Liver (tissue), 9 donors: Measurements from ENCODE around the gene SYCE3. TPM values are rescaled to one million over a fixed set of nuclear protein-coding genes. Genes with fewer than 3 reads are reported as not detected.

Experiments
- DNase-seq: peaks from one replicate; pipeline ENCODE4 v3.0.0-alpha.2; 2017; ENCODE audit warnings: low spot score
- H3K27ac ChIP-seq, 2 donors: one replicate each; pipeline ENCODE4 v1.7.0; 2013; ENCODE audit warnings: inconsistent platforms in 2 of 2, low read length in 2 of 2, control low read depth in 1 of 2, low read depth in 1 of 2, mild to moderate bottlenecking in 1 of 2
- H3K27me3 ChIP-seq, 4 donors: one replicate each; pipeline versions ENCODE4 v1.6.1 to v1.7.0; 2013; ENCODE audit warnings: low read length in 3 of 4, inconsistent platforms in 1 of 4, mild to moderate bottlenecking in 1 of 4, moderate library complexity in 1 of 4; ENCODE audit not compliant: control insufficient read depth in 4 of 4, insufficient read depth in 4 of 4
- H3K36me3 ChIP-seq, 4 donors: one replicate each; pipeline versions ENCODE4 v1.6.1 to v1.7.0; 2013; ENCODE audit warnings: low read length in 3 of 4, mild to moderate bottlenecking in 3 of 4, low read depth in 1 of 4, moderate library complexity in 1 of 4; ENCODE audit not compliant: control insufficient read depth in 4 of 4, insufficient read depth in 3 of 4
- H3K4me1 ChIP-seq, 4 donors: one replicate each; pipeline versions ENCODE4 v1.6.1 to v1.7.0; 2013; ENCODE audit warnings: low read length in 3 of 4, mild to moderate bottlenecking in 3 of 4, moderate library complexity in 1 of 4; ENCODE audit not compliant: control insufficient read depth in 4 of 4, insufficient read depth in 4 of 4
- H3K4me3 ChIP-seq, 3 donors: one replicate each; pipeline versions ENCODE4 v1.6.1 to v1.7.0; 2013; ENCODE audit warnings: low read length in 3 of 3, control low read depth in 1 of 3, low read depth in 1 of 3, mild to moderate bottlenecking in 1 of 3
- H3K9ac ChIP-seq, 2 donors: one replicate each; pipeline ENCODE4 v1.7.0; 2013; ENCODE audit warnings: low read length in 2 of 2, mild to moderate bottlenecking in 2 of 2, moderate library complexity in 2 of 2, control low read depth in 1 of 2, low read depth in 1 of 2
- H3K9me3 ChIP-seq, 4 donors: one replicate each; pipeline versions ENCODE4 v1.6.1 to v1.7.0; 2013; ENCODE audit warnings: low read length in 3 of 4; ENCODE audit not compliant: control insufficient read depth in 4 of 4
- FOXA1 ChIP-seq: IDR thresholded peaks from 2 replicates; pipeline ENCODE4 v1.6.1; 2016; ENCODE audit warnings: antibody characterized with exemption
- FOXA2 ChIP-seq: IDR thresholded peaks from 2 replicates; pipeline ENCODE4 v1.6.1; 2016; ENCODE audit warnings: antibody characterized with exemption
- GABPA ChIP-seq, 2 donors: IDR thresholded peaks in 1 of 2; conservative IDR thresholded peaks in 1 of 2; 2 replicates each; pipeline ENCODE4 v1.6.1; 2016; ENCODE audit warnings: antibody characterized with exemption in 2 of 2, mild to moderate bottlenecking in 1 of 2, moderate library complexity in 1 of 2
- HNF4A ChIP-seq, 2 donors: conservative IDR thresholded peaks; 2 replicates each; pipeline ENCODE4 v1.6.1; 2016; ENCODE audit warnings: antibody characterized with exemption in 2 of 2, mild to moderate bottlenecking in 2 of 2
- HNF4G ChIP-seq: IDR thresholded peaks from 2 replicates; pipeline ENCODE4 v1.6.1; 2016; ENCODE audit warnings: antibody characterized with exemption
- JUND ChIP-seq, 2 donors: IDR thresholded peaks; 2 replicates each; pipeline ENCODE4 v1.6.1; 2016; ENCODE audit warnings: antibody characterized with exemption in 2 of 2
- MAX ChIP-seq: IDR thresholded peaks from 2 replicates; pipeline ENCODE4 v1.6.1; 2016; ENCODE audit warnings: antibody characterized with exemption
- RAD21 ChIP-seq, 2 donors: IDR thresholded peaks; 2 replicates each; pipeline ENCODE4 v1.6.1; 2016; ENCODE audit warnings: antibody characterized with exemption in 2 of 2, mild to moderate bottlenecking in 2 of 2
- REST ChIP-seq: IDR thresholded peaks from 2 replicates; pipeline ENCODE4 v1.6.1; 2016; ENCODE audit warnings: antibody characterized with exemption, mild to moderate bottlenecking
- RXRA ChIP-seq, 2 donors: IDR thresholded peaks; 2 replicates each; pipeline ENCODE4 v1.6.1; 2017 to 2018; ENCODE audit warnings: antibody characterized with exemption in 2 of 2, mild to moderate bottlenecking in 1 of 2
- SP1 ChIP-seq: IDR thresholded peaks from 2 replicates; pipeline ENCODE4 v1.6.1; 2018; ENCODE audit warnings: antibody characterized with exemption, mild to moderate bottlenecking
- TAF1 ChIP-seq: conservative IDR thresholded peaks from 2 replicates; pipeline ENCODE4 v1.6.1; 2016; ENCODE audit warnings: antibody characterized with exemption, mild to moderate bottlenecking
- YY1 ChIP-seq: IDR thresholded peaks from 2 replicates; pipeline ENCODE4 v1.6.1; 2016; ENCODE audit warnings: antibody characterized with exemption, mild to moderate bottlenecking
- WGBS: extraction: QIAGEN DNeasy Blood & Tissue Kit; methylation state at CpG from one replicate; pipeline ENCODE4 v1.1.7; 2013; 5-methylcytosine and 5-hydroxymethylcytosine counted together
- polyA plus RNA-seq, 2 donors: library from polyadenylated mRNA; stranded (reverse) in 1 of 2; unstranded in 1 of 2; fragments of 200-250 nt in 1 of 2; fragments of >200 nt in 1 of 2; fragmentation: Nextera tagmentation in 1 of 2; extraction: Ambion mirVana in 1 of 2; gene quantifications; one replicate each; pipeline versions ENCODE4 v1.2.1 to v1.2.3, GENCODE V29; 2013 to 2015
- total RNA-seq, 2 donors: library from RNA; depleted of rRNA; stranded (reverse); fragments of >200 nt; gene quantifications; one replicate each; pipeline ENCODE4 v1.2.3, GENCODE V29; 2014
- TF ChIP-seq, protein P1 (sequence below): fragments of 150-350 bp; IDR thresholded peaks from 2 replicates; pipeline ENCODE4 v1.5.1; 2017; ENCODE audit warnings: improper control_type of control experiment, low read depth, low read length; ENCODE audit not compliant: missing input control
- TF ChIP-seq, protein P2 (sequence below): IDR thresholded peaks from 2 replicates; pipeline ENCODE4 v1.6.1; 2016; ENCODE audit warnings: antibody characterized with exemption
- TF ChIP-seq, protein P3 (sequence below): IDR thresholded peaks from 2 replicates; pipeline ENCODE4 v1.6.1; 2016; ENCODE audit warnings: antibody characterized with exemption
- donor health status: healthy.
- donor health status: healthy.
- donor health status: healthy.
- donor health status: healthy.
- donor health status: healthy.

SYCE3 gene
- total and polyA plus RNA-seq, 4 donors, result 0.45 to 2.2 TPM; not detected in 2

GRCh38 chr22:50584106-50585096, 21.7 kb upstream of the SYCE3 start:
- Histone ChIP-seq H3K27ac (no peak overlapping the region), H3K36me3 (peaks cover 0 to under 1% (median 0%) of the 10 kb centered on the region in 4 donors), H3K4me1 (peaks cover 6 to 19% (median 15%) of the 10 kb centered on the region in 4 donors), H3K27me3 (no peaks in the 10 kb centered on the region), H3K9ac (no peak overlapping the region), H3K9me3 (no peaks in the 10 kb centered on the region), H3K4me3 (no peak overlapping the region)
- WGBS, result 97% methylated on average over 23 of the region's 23 CpGs
- TF ChIP-seq JUND (IDR thresholded peaks at IDR 0.05), result no peak
- TF ChIP-seq GABPA (IDR thresholded peaks at IDR 0.05 in 1 of 2, conservative IDR thresholded peaks at IDR 0.05 in 1 of 2), result no peak
- TF ChIP-seq YY1, result no peak
- no peak for TF ChIP-seq SP1
- TF ChIP-seq RAD21 (IDR thresholded peaks at IDR 0.05), result no peak
- no peak for TF ChIP-seq FOXA1
- TF ChIP-seq REST, result no peak
- no peak for TF ChIP-seq HNF4G
- TF ChIP-seq RXRA (IDR thresholded peaks at IDR 0.05), result no peak
- TF ChIP-seq, protein P1, sequence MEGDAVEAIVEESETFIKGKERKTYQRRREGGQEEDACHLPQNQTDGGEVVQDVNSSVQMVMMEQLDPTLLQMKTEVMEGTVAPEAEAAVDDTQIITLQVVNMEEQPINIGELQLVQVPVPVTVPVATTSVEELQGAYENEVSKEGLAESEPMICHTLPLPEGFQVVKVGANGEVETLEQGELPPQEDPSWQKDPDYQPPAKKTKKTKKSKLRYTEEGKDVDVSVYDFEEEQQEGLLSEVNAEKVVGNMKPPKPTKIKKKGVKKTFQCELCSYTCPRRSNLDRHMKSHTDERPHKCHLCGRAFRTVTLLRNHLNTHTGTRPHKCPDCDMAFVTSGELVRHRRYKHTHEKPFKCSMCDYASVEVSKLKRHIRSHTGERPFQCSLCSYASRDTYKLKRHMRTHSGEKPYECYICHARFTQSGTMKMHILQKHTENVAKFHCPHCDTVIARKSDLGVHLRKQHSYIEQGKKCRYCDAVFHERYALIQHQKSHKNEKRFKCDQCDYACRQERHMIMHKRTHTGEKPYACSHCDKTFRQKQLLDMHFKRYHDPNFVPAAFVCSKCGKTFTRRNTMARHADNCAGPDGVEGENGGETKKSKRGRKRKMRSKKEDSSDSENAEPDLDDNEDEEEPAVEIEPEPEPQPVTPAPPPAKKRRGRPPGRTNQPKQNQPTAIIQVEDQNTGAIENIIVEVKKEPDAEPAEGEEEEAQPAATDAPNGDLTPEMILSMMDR, result no peak
- DNase-seq, result no peak

GRCh38 chr22:50583294-50583861, 20.7 kb upstream of the SYCE3 start:
- 13% methylated on average over 37 of the region's 37 CpGs for WGBS
- no peak for TF ChIP-seq FOXA2
- TF ChIP-seq TAF1, result no peak
- TF ChIP-seq, protein P1, result no peak
- TF ChIP-seq, protein P2, sequence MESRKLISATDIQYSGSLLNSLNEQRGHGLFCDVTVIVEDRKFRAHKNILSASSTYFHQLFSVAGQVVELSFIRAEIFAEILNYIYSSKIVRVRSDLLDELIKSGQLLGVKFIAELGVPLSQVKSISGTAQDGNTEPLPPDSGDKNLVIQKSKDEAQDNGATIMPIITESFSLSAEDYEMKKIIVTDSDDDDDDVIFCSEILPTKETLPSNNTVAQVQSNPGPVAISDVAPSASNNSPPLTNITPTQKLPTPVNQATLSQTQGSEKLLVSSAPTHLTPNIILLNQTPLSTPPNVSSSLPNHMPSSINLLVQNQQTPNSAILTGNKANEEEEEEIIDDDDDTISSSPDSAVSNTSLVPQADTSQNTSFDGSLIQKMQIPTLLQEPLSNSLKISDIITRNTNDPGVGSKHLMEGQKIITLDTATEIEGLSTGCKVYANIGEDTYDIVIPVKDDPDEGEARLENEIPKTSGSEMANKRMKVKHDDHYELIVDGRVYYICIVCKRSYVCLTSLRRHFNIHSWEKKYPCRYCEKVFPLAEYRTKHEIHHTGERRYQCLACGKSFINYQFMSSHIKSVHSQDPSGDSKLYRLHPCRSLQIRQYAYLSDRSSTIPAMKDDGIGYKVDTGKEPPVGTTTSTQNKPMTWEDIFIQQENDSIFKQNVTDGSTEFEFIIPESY, result no peak
- no peak for TF ChIP-seq RXRA (IDR thresholded peaks at IDR 0.05)
- TF ChIP-seq JUND (IDR thresholded peaks at IDR 0.05), result no peak
- no peak for TF ChIP-seq HNF4G
- TF ChIP-seq, protein P3, sequence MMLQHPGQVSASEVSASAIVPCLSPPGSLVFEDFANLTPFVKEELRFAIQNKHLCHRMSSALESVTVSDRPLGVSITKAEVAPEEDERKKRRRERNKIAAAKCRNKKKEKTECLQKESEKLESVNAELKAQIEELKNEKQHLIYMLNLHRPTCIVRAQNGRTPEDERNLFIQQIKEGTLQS, result no peak
- TF ChIP-seq YY1, result no peak
- no peak for TF ChIP-seq FOXA1
- no peak for TF ChIP-seq MAX
- TF ChIP-seq HNF4A (conservative IDR thresholded peaks at IDR 0.05), result no peak
- peaks cover 8 to 21% (median 16%) of the 10 kb centered on the region in 4 donors for H3K4me1 ChIP-seq
- peak overlapping the region; percentile 68 to 81 (median 70) for H3K4me3 ChIP-seq
- H3K9me3 ChIP-seq, result no peaks in the 10 kb centered on the region
- peaks cover 0 to 1% (median 0%) of the 10 kb centered on the region in 4 donors for H3K36me3 ChIP-seq
- DNase-seq, result no peak
- H3K9ac ChIP-seq, result peak overlapping the region; percentile 58 to 60
- H3K27ac ChIP-seq, result peak overlapping the region; percentile 60 to 99
- no peaks in the 10 kb centered on the region for H3K27me3 ChIP-seq
